NCI-H82 (cell line): ENCODE measurements around the gene NT5C1B.

Experiments
- DNase-seq: peaks from one replicate; lab custom pipeline; 2025; lab: John Stamatoyannopoulos, UW

Gene NT5C1B

DNA sequence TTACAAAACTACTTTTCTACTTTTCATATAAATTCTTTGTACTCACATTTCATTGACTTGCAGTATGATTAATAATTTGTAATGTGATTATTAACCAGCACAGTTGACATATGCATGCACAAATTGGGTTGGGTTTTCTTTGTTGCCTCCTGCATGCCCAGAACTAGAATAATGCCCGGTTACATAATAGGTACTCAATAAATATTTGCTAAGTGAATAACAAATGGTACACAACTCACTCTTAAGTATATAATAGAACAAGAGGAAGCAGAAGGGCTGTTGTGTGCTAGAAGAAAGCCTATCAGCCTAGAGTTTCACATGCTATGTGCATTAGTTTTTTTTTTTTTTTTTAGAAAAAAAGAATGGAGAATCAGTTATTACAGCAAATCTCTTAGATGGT is 38.2 kb downstream of the NT5C1B start:
- DNase-seq, result no peak

DNA sequence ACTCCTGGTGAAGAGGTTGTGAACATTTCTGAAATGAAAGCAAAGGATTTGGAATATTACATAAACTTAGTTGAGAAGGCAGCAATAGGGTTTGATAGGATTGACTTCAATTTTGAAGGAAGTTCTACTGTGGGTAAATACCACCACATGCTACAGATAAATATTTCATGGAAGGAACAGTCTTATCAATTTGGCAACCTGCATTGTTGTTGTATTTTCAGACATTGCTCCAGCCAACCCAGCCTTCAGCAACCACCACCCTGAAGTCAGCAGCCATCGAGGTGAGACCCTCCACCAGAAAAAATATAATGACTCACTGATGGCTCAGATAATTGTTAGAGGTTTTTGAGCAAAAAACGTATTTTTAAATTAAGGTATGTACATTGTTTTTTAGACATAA is 38.9 kb downstream of the NT5C1B start:
- DNase-seq, result no peak

DNA sequence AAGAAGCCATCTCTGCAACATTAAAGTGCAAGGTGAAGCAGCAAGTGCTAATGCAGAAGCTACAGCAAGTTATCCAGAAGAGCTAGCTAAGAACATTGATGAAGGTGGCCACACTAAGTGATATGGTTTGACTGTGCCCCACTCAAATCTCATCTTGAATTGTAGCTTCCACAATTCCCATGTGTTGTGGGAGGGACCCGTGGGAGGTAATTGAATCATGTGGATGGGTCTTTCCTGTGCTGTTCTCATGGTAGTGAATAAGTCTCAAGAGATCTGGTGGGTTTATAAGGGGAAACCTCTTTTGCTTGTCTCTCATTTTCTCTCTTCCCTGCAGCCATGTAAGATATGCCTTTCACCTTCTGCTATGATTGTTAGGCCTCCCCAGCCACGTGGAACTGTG is 40.3 kb downstream of the NT5C1B start:
- no peak for DNase-seq

DNA sequence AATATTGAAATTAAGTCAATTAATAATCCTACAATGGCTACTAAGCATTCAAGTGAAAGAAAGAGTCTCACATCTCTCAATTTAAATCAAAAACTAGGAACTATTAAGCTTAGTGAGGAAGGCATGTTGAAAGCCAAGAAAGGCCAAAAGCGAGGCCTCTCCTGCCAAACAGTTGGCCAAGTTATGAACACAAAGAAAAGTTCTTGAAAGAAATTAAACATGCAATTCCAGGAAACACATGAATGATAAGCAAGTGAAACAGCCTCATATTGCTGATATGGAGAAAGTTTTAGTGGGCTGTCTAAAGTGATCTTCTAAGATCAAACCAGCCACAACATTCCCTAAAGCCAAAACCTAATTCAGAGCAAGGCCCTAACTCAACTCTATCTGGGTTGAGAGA is 40.7 kb downstream of the NT5C1B start:
- DNase-seq, result no peak

DNA sequence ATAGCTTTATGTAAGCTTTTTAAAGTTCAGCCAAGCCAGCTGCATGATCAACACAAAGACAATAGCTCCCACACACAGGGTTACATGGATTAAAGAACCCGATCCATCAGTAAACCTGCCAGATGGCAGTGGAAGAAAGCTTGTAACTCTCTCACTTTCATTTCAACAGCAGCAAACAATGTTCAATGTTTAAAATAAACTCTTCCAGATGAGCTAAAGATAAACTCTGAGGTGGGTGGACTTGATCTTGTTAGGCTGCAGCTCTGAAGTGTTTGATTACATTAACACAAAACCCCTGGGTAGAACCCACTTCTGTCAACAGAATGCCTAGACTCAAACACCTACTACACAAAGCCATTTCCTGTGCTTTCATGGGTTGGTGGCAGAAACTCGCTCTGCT is 42.8 kb downstream of the NT5C1B start:
- peak; percentile 98 for DNase-seq

DNA sequence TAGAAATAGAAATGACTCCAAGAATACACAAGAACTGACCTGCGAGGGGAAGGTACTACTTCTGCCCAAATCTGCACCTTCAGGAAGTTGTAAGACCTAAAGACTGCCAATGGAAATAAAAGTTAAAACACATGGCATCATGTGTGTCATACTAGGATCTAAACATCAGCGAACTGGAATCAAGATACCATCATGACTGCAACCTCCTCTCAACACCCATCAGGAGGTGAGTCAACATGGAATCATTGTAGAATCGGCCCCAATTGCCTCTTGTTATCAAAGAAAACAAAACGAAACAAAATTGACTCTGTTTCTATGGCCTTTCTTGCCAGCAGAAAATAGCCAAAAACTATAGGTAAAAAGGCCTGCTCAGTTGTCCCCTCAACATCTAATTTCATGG is 44.0 kb downstream of the NT5C1B start:
- DNase-seq, result no peak

DNA sequence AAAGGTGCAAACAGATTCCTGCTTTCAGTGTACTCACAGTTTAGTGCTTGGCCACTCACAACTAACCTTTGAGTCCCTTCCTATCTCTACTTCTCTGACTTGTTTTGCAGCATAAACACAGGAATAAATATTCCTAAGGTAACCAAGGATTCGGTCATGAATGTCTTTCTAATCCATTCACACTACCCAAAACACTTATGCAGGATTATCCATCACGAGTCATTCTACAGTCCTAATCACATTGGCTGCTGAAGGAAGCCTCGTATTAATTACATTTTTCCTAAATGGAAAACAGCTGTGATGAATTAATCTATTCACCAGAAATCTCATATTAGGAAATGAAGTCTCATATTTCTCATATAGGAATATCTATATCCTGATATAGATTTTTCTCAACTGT is 45.2 kb downstream of the NT5C1B start:
- DNase-seq, result peak; percentile 66

DNA sequence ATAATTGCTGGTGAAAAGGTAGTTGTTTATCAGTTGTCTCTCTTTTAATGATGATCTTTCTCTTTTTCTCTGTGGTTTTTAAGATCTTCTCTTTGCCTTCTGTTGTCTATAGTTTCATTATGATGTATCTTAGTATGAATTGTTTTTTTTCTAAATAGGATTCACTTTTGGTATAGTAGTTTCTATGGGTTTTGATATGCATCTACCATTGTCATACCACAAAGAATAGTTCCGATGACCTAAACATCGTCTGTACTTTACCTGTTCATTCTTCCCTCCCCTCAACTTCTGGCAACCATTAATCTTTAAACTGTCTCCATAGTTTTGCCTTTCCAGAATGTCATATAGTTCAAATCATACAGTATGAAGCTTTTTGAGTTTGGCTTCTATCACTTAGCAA is 48.5 kb downstream of the NT5C1B start:
- no peak for DNase-seq

DNA sequence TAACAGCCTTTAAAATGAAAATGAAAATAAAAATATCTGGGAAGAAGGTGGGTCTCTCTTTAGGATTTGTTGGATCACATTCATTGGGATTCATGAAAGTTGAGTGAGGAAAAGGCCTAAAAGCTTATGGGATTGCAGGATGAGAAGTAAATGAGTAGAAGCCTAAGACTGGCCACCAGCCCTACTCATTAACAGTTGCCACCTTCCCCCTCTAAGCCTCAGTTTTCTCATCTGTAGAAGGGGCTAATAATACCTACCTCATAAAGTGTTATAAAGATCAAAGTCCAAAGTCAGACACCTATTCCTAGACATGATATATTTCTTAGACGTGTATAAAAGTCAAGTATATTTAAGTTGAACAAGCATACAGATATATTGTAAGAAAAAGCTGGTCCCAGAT is 52.7 kb downstream of the NT5C1B start:
- DNase-seq, result no peak

DNA sequence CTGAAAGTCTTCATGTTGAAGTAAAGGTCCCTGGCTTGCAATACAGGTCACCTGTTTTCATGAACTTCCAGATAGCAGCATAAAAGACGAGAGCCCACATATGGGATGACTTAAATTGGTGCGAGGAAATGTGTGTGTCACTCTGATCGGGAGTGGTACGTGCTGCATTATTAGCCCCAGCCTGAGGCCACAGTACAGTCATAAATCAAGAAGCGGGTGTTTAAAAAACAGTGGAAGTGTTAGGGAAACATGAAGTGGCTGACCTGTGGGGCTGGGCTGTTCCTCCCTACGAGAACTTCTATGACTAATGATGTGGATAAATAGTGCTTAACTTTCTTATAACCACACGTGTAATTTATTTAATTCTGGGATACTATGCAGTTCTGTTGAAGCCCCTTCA is 53.3 kb downstream of the NT5C1B start:
- no peak for DNase-seq

DNA sequence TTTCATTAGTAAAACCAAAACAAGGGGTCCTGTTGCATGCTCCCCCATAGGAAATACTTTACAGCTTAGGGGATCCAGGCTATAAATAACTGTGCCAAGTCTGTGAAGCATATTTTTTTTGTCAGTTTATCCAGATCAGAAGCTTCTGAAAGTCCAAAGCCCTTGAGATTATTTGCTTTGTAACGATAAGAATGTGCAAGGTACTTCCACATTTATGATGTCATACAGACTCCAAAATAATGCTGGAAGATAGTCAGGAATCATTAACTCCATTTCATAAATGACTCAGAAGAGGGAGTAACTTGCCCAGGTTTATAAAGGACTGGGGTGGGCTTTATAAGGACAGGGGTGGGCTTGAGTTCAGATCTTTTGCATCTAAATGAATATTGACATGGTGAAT is 58.2 kb downstream of the NT5C1B start:
- no peak for DNase-seq

DNA sequence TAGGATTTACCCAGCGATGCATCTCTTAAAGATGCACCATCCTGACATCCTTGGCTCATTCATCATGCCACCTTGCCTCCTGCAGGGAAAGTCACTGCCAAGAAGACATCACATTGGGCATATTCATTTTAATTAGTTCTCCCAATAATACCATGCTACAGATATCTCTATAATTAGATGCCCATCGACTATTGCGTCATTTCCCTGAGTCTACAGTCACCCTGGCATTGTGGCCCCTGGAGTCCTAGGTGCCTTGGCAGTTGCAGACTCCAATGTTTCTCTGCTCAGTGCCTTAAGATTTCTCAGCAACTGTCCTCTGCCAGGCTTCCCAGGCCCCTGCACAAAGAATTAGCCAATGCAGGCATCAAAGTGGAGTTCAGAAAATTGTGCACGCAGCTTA is 61.5 kb downstream of the NT5C1B start:
- DNase-seq, result no peak

DNA sequence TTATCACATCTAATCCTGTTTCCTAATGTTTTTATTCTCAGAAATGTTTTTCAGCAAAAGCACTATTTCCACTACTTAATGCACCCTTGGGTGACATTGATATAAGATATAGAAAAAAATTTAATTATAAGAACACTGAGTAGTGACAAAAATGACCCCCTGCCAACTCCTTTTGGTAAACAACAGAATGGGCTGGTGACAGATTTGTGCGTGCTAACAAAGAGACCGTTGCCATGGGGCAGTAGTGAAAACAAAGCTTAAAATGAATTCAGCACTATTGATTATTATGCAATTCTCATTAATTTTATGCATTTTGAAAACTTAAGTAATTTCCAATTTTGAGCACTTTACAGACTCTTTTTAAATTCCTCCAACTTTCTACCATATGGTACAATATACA is 62.0 kb downstream of the NT5C1B start:
- DNase-seq, result no peak

DNA sequence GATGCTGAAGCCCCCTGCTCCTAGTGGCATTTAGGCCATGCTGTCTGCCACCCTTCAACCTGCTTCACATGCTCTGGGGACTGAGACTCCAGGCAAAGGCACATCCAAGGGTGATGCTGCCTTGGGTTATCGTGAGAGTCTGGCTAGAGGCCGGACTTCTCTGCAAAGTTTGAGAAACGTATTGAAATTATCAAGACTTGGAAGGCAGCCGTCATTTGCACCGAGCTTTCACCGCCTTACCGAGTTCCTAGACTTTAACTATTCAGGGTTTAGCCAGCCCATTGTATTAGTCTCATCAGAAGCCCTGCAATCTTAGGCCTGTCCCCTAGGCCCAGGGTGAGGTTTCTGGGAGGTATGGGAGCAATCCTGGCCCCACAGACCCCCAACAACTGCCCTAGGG is 62.9 kb downstream of the NT5C1B start:
- no peak for DNase-seq

DNA sequence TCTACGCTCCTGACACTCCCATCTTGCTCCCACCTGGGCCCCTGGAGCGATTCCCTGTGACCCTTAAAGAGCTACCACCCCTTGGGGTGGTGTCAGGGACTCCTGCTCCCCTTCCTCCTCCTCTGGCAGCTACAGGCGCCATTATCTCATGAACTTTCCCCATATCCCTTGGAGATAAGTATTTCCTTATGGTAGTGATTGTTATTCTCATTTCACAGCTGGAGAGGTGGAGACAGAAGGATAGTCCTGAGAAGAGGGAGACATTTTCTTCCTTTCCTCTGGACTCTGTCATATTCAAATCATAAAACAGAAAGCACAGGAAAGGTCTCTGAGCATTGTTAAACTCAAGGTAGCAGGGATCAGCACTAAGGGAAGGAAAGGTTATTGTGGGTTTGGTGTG is 63.5 kb downstream of the NT5C1B start:
- no peak for DNase-seq

DNA sequence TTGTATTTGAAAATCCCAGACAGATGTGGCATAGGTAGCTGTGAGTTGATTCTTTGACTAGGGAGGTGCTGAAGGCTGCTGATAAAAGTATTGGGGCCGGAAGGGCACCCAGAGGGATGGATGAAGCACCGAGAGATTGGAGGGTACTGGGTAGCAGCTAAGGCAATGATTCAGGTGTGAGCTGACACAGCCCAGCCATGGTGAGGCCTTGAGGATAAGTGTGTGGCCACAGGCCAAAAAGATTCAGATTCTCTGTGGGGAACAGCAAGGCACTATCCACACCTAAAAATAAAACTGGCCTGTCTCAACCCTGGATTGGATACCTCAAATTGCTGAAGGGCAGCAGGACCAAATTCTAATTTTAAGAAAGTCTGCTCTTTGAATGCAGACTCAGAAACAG is 64.1 kb downstream of the NT5C1B start:
- no peak for DNase-seq

DNA sequence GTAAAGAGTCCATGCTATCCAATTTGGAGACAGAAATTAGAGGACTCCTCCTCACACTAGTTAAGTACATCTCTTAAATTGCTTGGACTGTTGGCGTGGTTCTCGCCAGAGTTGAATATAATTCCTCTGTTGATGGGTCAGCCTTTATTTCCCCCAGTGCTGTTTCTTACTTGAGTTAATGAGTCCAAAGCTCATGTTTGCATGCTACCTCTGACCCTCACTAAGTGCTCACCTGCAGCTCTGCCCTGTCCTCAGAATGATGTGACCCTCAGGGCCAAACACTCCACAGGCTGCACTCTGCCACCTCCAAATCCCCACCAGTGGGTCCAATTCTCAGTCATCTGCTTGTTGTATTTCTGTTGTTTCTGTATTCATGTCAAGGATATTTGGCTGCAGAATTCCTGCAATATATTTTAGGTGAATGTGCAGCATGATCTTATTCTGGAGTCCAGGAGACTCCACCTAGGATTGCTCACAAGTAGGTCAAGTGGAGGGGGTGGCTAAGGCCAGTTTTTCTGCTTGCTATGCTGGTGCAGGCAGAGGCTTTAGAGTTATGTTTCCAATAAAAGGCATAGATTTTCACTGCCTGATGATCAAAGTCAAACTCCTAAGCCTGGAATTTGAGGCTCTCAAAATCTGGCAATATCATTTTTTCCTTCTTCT is 66.8 kb downstream of the NT5C1B start:
- no peak for DNase-seq

DNA sequence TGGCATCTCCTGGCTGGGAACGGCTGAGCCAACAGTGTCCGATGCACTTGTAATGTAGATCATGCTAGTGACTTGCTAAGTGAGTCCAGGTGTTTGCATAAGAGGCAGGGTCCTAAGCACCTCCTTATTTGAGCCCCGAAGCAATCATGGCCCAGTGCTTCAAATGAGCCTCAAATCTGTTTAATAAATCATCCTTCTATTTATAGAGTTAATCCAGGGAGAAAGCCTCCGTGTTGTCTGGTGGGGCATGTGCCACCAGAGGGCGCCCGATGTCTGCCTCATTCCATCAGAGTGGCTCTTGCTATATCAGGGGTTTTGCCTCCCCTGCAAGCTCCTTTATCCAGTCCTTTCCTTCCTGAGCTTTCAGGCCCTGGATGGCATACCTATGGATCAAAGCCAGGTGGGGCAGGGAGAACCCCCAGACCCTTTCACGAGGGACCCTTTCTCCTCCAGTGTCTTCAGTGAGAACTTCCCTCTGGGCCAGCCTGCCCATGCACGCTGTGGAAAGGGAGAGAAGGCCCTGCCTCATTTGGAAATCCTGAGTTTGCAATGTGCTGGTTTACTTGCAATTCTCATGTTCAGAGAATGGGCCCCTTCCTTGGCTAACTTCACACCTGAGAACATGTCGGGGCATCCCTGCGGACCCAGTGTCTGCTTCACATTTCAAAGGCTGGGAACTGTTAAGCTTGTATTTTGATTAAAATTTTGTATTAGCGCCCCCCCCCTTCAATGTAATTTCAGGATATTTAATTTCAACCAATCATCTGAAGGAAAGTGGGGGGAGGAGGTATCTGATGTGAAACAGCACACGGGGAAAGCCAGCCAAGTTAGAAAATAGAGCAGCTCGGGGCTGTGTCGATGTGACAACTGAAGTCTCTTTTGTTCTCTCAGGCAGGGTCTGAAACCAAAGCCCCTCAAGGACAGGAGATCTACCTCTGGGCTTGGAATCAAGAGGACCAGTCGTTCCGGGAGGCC is 68.6 kb downstream of the NT5C1B start:
- peak; percentile 93 for DNase-seq

DNA sequence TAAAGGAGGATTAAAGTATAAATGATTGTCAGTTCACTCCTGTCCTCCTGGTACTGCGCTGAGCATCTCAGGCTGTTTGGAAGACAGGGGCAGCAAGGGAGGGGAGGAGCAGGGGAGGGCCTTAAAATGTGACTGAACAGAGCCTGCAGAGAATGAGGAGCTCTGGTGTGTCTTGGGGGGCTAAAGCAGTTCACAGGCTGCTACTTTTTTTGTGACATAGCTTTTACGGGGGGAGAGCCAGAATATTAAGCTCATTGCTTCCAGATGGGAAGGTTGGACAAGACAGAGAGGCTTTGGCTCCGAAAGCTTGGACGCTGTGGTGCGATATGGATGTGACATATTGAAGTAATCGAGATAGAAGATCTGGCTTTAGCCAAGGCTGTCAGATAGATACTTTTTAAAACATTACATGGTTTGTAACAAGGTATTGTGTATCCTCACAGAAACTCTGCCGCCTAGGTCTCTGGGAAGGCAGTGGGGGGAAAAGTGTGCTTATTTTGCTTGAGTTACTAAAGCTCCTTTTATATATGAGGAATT is 69.4 kb downstream of the NT5C1B start:
- peak; percentile 32 for DNase-seq

DNA sequence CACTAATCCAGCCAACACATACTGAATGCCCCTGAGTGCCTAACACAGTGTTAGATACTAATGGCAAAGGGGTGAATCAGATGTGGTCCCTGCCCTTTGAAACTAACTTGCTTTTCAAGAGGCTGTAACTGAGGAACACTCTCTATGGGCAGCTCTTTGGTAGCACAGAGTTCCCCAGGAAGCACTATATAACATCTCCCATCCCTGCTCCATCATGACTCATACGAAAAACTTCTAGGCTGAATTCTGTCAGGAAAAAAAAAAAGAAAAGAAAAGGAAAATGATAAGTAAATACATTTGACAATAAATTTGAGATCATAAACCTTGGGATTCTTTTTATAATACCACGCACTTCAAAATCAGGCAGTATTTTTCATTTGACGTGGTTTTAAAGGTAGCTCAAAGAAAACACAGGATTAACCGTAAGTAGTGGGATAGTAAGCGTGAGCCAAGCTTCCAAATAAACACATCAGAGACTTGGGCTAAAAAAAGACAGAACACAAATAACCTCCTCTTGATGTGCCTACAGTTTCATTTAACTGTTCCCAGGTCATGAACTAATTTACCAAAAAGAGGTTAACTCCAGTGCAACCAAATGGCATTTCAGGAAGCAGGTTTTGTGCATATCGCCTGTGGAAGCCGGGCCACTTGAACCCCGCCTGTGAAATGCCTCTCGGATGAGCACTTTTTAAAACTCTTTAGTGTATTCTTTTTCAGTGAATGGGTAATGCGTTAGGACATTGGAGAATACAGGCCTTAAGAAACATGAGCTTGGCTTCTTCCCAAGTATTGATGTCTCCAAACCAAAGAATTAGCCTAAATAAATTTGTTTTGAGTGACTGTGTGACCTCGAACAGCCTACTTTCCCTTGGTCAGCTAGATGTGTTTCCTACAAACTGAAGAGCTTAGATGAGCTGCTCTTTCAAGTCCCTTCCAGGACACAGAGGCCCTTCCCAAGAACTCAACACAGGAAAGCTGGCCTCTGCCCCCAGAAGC is 71.0 kb downstream of the NT5C1B start:
- DNase-seq, result no peak

DNA sequence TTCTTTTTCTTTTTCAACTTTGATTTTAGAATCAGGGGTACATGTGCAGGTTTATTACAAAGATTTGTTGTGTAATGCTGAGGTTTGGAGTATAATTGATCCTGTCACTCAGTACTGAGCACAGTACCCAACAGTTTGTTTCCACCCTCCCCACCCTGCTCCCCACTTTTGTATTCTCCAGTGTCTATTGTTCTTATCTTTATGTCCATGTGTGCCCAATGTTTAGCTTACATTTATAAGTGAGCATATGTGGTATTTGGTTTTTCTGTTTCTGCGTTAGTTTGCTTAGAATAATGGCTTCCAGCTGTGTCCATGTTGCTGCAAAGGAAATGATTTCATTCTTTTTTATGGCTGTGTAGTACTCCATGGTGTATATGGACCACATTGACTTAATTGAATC is 72.0 kb downstream of the NT5C1B start:
- DNase-seq, result no peak

DNA sequence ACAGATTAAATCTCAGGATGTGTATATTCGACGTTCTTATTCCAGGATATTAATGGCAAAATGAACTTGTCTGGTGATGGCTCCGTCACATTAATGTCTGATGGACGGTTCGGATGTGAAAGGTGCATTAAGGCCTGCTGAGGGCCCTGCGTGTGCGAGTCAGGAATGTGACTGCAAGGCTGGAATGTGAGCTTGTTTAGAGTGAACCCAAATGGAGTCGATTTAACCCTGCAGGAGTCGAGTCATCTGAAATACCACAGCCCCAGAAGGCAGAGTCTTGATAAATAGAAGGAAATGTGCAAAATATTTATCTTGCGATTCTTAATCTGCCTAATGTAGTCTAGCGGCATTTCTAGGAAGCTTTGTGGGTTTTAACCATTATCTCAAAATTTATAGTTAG is 73.3 kb downstream of the NT5C1B start:
- no peak for DNase-seq
